Naive thymus-derived CD8-positive, alpha-beta T cell (primary cell): Measurements from ENCODE around the gene SPP2. TPM values are rescaled to one million over a fixed set of nuclear protein-coding genes. Genes with fewer than 3 reads are reported as not detected.
A peak's percentile ranks its signal among the peaks of the same experiment; 100 is the strongest.

Experiments used
- ATAC-seq, 2 donors: fragments of 150-1000 bp; cut with Tn5 transposase in 1 of 2; sonication (Bioruptor Pico), chemical (Tn5 transposase) in 1 of 2; 1 replicate in 1 of 2; 2 replicates in 1 of 2; pipeline ENCODE4 v1.10.0; 2021; ENCODE audit warnings: mild to moderate bottlenecking in 2 of 2, moderate library complexity in 2 of 2
- POLR2A ChIA-PET: fragments of 350-600 bp; sonication (Branson Sonifier 250); formaldehyde crosslinking; loops from one replicate; lab custom pipeline; 2021; ENCODE audit warnings: antibody characterized with exemption; lab: Charles Lee
- DNase-seq, 10 donors: peaks; one replicate each; pipeline versions ENCODE4 v3.0.0 to v3.0.0-alpha.2; 2020 to 2022
- H3K27ac Mint-ChIP-seq, 10 donors: one replicate each; pipeline ENCODE4 v1.8.0; 2020 to 2022; ENCODE audit warnings: mild to moderate bottlenecking in 10 of 10, mixed read lengths in 10 of 10, moderate library complexity in 4 of 10, inconsistent platforms in 1 of 10
- H3K27me3 Mint-ChIP-seq, 5 donors: one replicate each; pipeline ENCODE4 v1.8.0; 2021 to 2022; ENCODE audit warnings: mixed read lengths in 5 of 5
- H3K36me3 Mint-ChIP-seq, 3 donors: one replicate each; pipeline ENCODE4 v1.8.0; 2020 to 2022; ENCODE audit warnings: mixed read lengths in 3 of 3, mild to moderate bottlenecking in 2 of 3, inconsistent platforms in 1 of 3
- H3K4me1 Mint-ChIP-seq, 4 donors: one replicate each; pipeline ENCODE4 v1.8.0; 2021 to 2022; ENCODE audit warnings: mixed read lengths in 4 of 4
- H3K4me3 Mint-ChIP-seq, 10 donors: one replicate each; pipeline ENCODE4 v1.8.0; 2020 to 2022; ENCODE audit warnings: mild to moderate bottlenecking in 10 of 10, mixed read lengths in 10 of 10, moderate library complexity in 6 of 10, inconsistent platforms in 1 of 10
- H3K9me3 Mint-ChIP-seq, 9 donors: one replicate each; pipeline ENCODE4 v1.8.0; 2020 to 2022; ENCODE audit warnings: mixed read lengths in 9 of 9, mild to moderate bottlenecking in 3 of 9, inconsistent platforms in 1 of 9, moderate library complexity in 1 of 9
- polyA plus RNA-seq, 3 donors: library from polyadenylated mRNA; unstranded; fragments of 300-500 nt; fragmentation: Illumina TruSeq; gene quantifications; one replicate each; pipeline ENCODE4 v1.2.3, GENCODE V29; 2021
- total RNA-seq, 8 experiments: library from RNA in 2 of 8; stranded (reverse) in 2 of 8; gene quantifications; one replicate each; pipeline ENCODE4 v1.2.3 and lab custom pipeline; 2021 to 2026

SPP2 gene
- total and polyA plus RNA-seq, 5 experiments from 2014 or later = not detected

- Mint-ChIP-seq H3K36me3 (no peaks in the 10 kb centered on the region), H3K27me3 (peaks cover 0 to 2% (median 0%) of the 10 kb centered on the region in 5 donors), H3K4me1 (peaks cover 27 to 50% (median 37%) of the 10 kb centered on the region in 4 donors), H3K27ac (peak overlapping the region; percentile 5 to 92 (median 86)), H3K9me3 (peaks cover 0 to 15% (median 0%) of the 10 kb centered on the region in 9 donors), H3K4me3 (peak overlapping the region; percentile 82 to 93 (median 87))
- POLR2A ChIA-PET = interaction anchor here (0.6 to 1.2 kb wide), 7 partner anchors 11 to 498 kb away, joined by 3 to 7 read pairs (median 5); no protein-coding TSS in a partner anchor
- ATAC-seq = peak; percentile 78 to 91
- peak in 3 of 10 donors; percentile 38 to 42 (median 39) for DNase-seq
Measured at GRCh38 chr2:234025466-234025865, 25.0 kb upstream of the SPP2 start.

- Mint-ChIP-seq H3K4me1 (peaks cover 27 to 55% (median 37%) of the 10 kb centered on the region in 4 donors), H3K27me3 (peaks cover 0 to 2% (median 0%) of the 10 kb centered on the region in 5 donors), H3K27ac (peak overlapping the region; percentile 5 to 92 (median 88)), H3K9me3 (peaks cover 0 to 15% (median 0%) of the 10 kb centered on the region in 9 donors), H3K4me3 (peak overlapping the region; percentile 82 to 93 (median 87)), H3K36me3 (no peaks in the 10 kb centered on the region)
- ATAC-seq = peak; percentile 28 to 29
- POLR2A ChIA-PET = interaction anchor here (0.6 to 1.2 kb wide), 4 partner anchors 17 to 442 kb away, joined by 3 to 7 read pairs (median 4); no protein-coding TSS in a partner anchor
- no peak for DNase-seq
Measured at GRCh38 chr2:234025891-234026401, 24.6 kb upstream of the SPP2 start.

- no peaks in the 10 kb centered on the region for H3K36me3 Mint-ChIP-seq
- H3K9me3 Mint-ChIP-seq = peaks cover 0 to 15% (median 0%) of the 10 kb centered on the region in 9 donors
- DNase-seq (no peak), ATAC-seq (no peak)
- peak overlapping the region in 7 of 10 donors; percentile 5 to 92 (median 76) for H3K27ac Mint-ChIP-seq
- peaks cover 29 to 63% (median 44%) of the 10 kb centered on the region in 4 donors for H3K4me1 Mint-ChIP-seq
- peaks cover 0 to 2% (median 0%) of the 10 kb centered on the region in 5 donors for H3K27me3 Mint-ChIP-seq
- POLR2A ChIA-PET = no interaction called here
- peak overlapping the region; percentile 5 to 93 (median 86) for H3K4me3 Mint-ChIP-seq
Measured at GRCh38 chr2:234026693-234027254, 23.7 kb upstream of the SPP2 start.

- H3K4me1 Mint-ChIP-seq = peaks cover 34 to 72% (median 53%) of the 10 kb centered on the region in 4 donors
- peak overlapping the region in 8 of 10 donors; percentile 1 to 83 (median 28) for H3K4me3 Mint-ChIP-seq
- ATAC-seq (no peak), DNase-seq (no peak)
- H3K27me3 Mint-ChIP-seq = peaks cover 0 to 2% (median 0%) of the 10 kb centered on the region in 5 donors
- peak overlapping the region in 8 of 10 donors; percentile 1 to 92 (median 42) for H3K27ac Mint-ChIP-seq
- peaks cover 0 to 10% (median 4%) of the 10 kb centered on the region in 9 donors for H3K9me3 Mint-ChIP-seq
- no peaks in the 10 kb centered on the region for H3K36me3 Mint-ChIP-seq
- POLR2A ChIA-PET = no interaction called here
Measured at GRCh38 chr2:234027641-234028040, 22.9 kb upstream of the SPP2 start.

- POLR2A ChIA-PET = no interaction called here
- H3K9me3 Mint-ChIP-seq = peaks cover 4 to 16% (median 8%) of the 10 kb centered on the region in 9 donors
- peaks cover 32 to 74% (median 54%) of the 10 kb centered on the region in 4 donors for H3K4me1 Mint-ChIP-seq
- ATAC-seq (no peak), DNase-seq (no peak)
- H3K36me3 Mint-ChIP-seq = peaks cover 2 to 12% (median 8%) of the 10 kb centered on the region in 3 donors
- H3K27me3 Mint-ChIP-seq = peaks cover 0 to 2% (median 0%) of the 10 kb centered on the region in 5 donors
- no peak overlapping the region for H3K27ac Mint-ChIP-seq
- no peak overlapping the region for H3K4me3 Mint-ChIP-seq
Measured at GRCh38 chr2:234029150-234029733, 21.3 kb upstream of the SPP2 start.

- H3K36me3 Mint-ChIP-seq = peaks cover 2 to 14% (median 12%) of the 10 kb centered on the region in 3 donors
- H3K27ac Mint-ChIP-seq = peak overlapping the region in 3 of 10 donors; percentile 6 to 16 (median 11)
- peaks cover 4 to 23% (median 18%) of the 10 kb centered on the region in 9 donors for H3K9me3 Mint-ChIP-seq
- POLR2A ChIA-PET = no interaction called here
- ATAC-seq = no peak
- H3K4me3 Mint-ChIP-seq = no peak overlapping the region
- no peak for DNase-seq
- peaks cover 26 to 58% (median 43%) of the 10 kb centered on the region in 4 donors for H3K4me1 Mint-ChIP-seq
- H3K27me3 Mint-ChIP-seq = peaks cover 0 to 3% (median 0%) of the 10 kb centered on the region in 5 donors
Measured at GRCh38 chr2:234031207-234031606, 19.3 kb upstream of the SPP2 start.

GRCh38 chr2:234032279-234032856, 18.1 kb upstream of the SPP2 start:
- peaks cover 4 to 34% (median 27%) of the 10 kb centered on the region in 9 donors for H3K9me3 Mint-ChIP-seq
- H3K27ac Mint-ChIP-seq = peak overlapping the region in 9 of 10 donors; percentile 1 to 87 (median 20)
- DNase-seq (peak in 5 of 10 donors; percentile 23 to 59 (median 45)), ATAC-seq (peak; percentile 20 to 89)
- POLR2A ChIA-PET = no interaction called here
- H3K4me3 Mint-ChIP-seq = peak overlapping the region in 7 of 10 donors; percentile 0 to 72 (median 39)
- H3K4me1 Mint-ChIP-seq = peaks cover 16 to 47% (median 31%) of the 10 kb centered on the region in 4 donors
- peaks cover 0 to 11% (median 0%) of the 10 kb centered on the region in 5 donors for H3K27me3 Mint-ChIP-seq
- peaks cover 2 to 26% (median 19%) of the 10 kb centered on the region in 3 donors for H3K36me3 Mint-ChIP-seq

GRCh38 chr2:234033174-234033573, 17.3 kb upstream of the SPP2 start:
- Mint-ChIP-seq H3K27me3 (peaks cover 0 to 11% (median 0%) of the 10 kb centered on the region in 5 donors), H3K27ac (peak overlapping the region in 2 of 10 donors; percentile 18 to 31), H3K36me3 (peaks cover 2 to 29% (median 19%) of the 10 kb centered on the region in 3 donors), H3K9me3 (peaks cover 7 to 35% (median 29%) of the 10 kb centered on the region in 9 donors), H3K4me3 (peak overlapping the region in 1 of 10 donors; percentile 45), H3K4me1 (peaks cover 10 to 41% (median 25%) of the 10 kb centered on the region in 4 donors)
- DNase-seq (no peak), ATAC-seq (no peak)
- POLR2A ChIA-PET = no interaction called here

GRCh38 chr2:234033885-234034284, 16.6 kb upstream of the SPP2 start:
- H3K4me3 Mint-ChIP-seq = no peak overlapping the region
- H3K36me3 Mint-ChIP-seq = peaks cover 2 to 34% (median 19%) of the 10 kb centered on the region in 3 donors
- peaks cover 7 to 36% (median 20%) of the 10 kb centered on the region in 4 donors for H3K4me1 Mint-ChIP-seq
- H3K9me3 Mint-ChIP-seq = peaks cover 12 to 41% (median 33%) of the 10 kb centered on the region in 9 donors
- DNase-seq (no peak), ATAC-seq (no peak)
- H3K27me3 Mint-ChIP-seq = peaks cover 0 to 10% (median 0%) of the 10 kb centered on the region in 5 donors
- peak overlapping the region in 1 of 10 donors; percentile 28 for H3K27ac Mint-ChIP-seq
- POLR2A ChIA-PET = no interaction called here

GRCh38 chr2:234038076-234038802, 12.3 kb upstream of the SPP2 start:
- ATAC-seq (no peak), DNase-seq (no peak)
- peaks cover 0 to 4% (median under 1%) of the 10 kb centered on the region in 4 donors for H3K4me1 Mint-ChIP-seq
- H3K4me3 Mint-ChIP-seq = no peak overlapping the region
- H3K9me3 Mint-ChIP-seq = peaks cover 12 to 38% (median 27%) of the 10 kb centered on the region in 9 donors
- no peak overlapping the region for H3K27ac Mint-ChIP-seq
- peaks cover 0 to 17% (median 0%) of the 10 kb centered on the region in 5 donors for H3K27me3 Mint-ChIP-seq
- POLR2A ChIA-PET = no interaction called here
- peaks cover 2 to 31% (median 16%) of the 10 kb centered on the region in 3 donors for H3K36me3 Mint-ChIP-seq

- Mint-ChIP-seq H3K4me1 (peaks cover 0 to 6% (median 0%) of the 10 kb centered on the region in 4 donors), H3K4me3 (no peak overlapping the region), H3K36me3 (no peaks in the 10 kb centered on the region), H3K27me3 (peaks cover 0 to 7% (median 0%) of the 10 kb centered on the region in 5 donors), H3K27ac (peak overlapping the region in 1 of 10 donors; percentile 58), H3K9me3 (peaks cover 0 to 5% (median 0%) of the 10 kb centered on the region in 9 donors)
- POLR2A ChIA-PET = no interaction called here
- ATAC-seq (no peak), DNase-seq (no peak)
Measured at GRCh38 chr2:234044157-234044556, 6.3 kb upstream of the SPP2 start.
